Pancreas (tissue), 10 donors: ENCODE measurements around the gene BCL2L14. TPM values are rescaled to one million over a fixed set of nuclear protein-coding genes. Genes with fewer than 3 reads are reported as not detected.

ENCODE experiments used
- ATAC-seq, 4 donors: fragments of 200-7000 bp; cut with Tn5 transposase; one replicate each; pipeline versions ENCODE4 v1.8.0 to v1.9.1; 2020; ENCODE audit warnings: mild to moderate bottlenecking in 4 of 4, moderate library complexity in 4 of 4
- DNase-seq, 6 donors: peaks; one replicate each; pipeline ENCODE4 v3.0.0-alpha.2; 2020
- FAIRE-seq: peaks from 2 replicates; lab custom pipeline; 2012; peaks lifted over from hg19 to GRCh38; lab: Jason Lieb, UNC
- H3K27ac ChIP-seq, 4 donors: fragments of 200-600 bp; sonication (generic); 1 replicate in 3 of 4; 2 replicates in 1 of 4; pipeline versions ENCODE4 v1.5.0 to v1.8.0; 2020
- H3K27me3 ChIP-seq, 4 donors: fragments of 200-600 bp; one replicate each; pipeline ENCODE4 v1.8.0; 2021
- H3K36me3 ChIP-seq, 3 donors: fragments of 200-600 bp; sonication (generic) in 1 of 3; one replicate each; pipeline versions ENCODE4 v1.5.0 to v1.8.0; 2020 to 2021
- H3K4me1 ChIP-seq, 3 donors: fragments of 200-600 bp; one replicate each; pipeline ENCODE4 v1.8.0; 2021
- H3K4me3 ChIP-seq, 4 donors: fragments of 200-600 bp; sonication (generic) in 2 of 4; one replicate each; pipeline versions ENCODE4 v1.5.0 to v1.8.0; 2020 to 2021
- H3K9me3 ChIP-seq, 4 donors: fragments of 200-600 bp; one replicate each; pipeline ENCODE4 v1.8.0; 2021
- CTCF ChIP-seq, 4 donors: fragments of 200-600 bp; sonication (generic) in 3 of 4; IDR thresholded peaks; one replicate each; pipeline versions ENCODE4 v1.5.0 to v1.8.0; 2021; ENCODE audit warnings: antibody characterized with exemption in 4 of 4
- WGBS, 2 donors: extraction: QIAGEN DNeasy Blood & Tissue Kit; methylation state at CpG; one replicate each; pipeline ENCODE4 v1.1.7; 2013; 5-methylcytosine and 5-hydroxymethylcytosine counted together
- intact Hi-C, 3 donors: fragments of 100-400 bp; cut with DNase I; formaldehyde crosslinking; loops; one replicate each; pipeline versions ENCODE4 v1.11.1 to v1.14.2; 2022
- polyA plus RNA-seq, 2 donors: library from polyadenylated mRNA; stranded (reverse); fragments of 200-250 nt; gene quantifications; one replicate each; pipeline ENCODE4 v1.2.3, GENCODE V29; 2013
- total RNA-seq, 6 donors: library from RNA; stranded (reverse); fragmentation: NEBNext Ultra II Directional in 4 of 6; extraction: Animal tissue kit (Norgen Biotek cat#: 25700) in 4 of 6; gene quantifications; one replicate each; pipeline versions ENCODE4 v1.2.1 to v1.2.4, GENCODE V29; 2021 to 2023
- donor health status: healthy with polysubstance abuse.
- donor health status: DM: no; HTN: no; CAD: no; lungs with moderate emphysema.
- donor health status: DM: no; HTN: no; CAD: no.
- donor health status: control.
- donor health status: control.
- donor health status: Bipolar disorder and iron deficiency.
- donor health status: DM: yes; HTN: yes; CAD: no.
- donor health status: DM: no; HTN: no; CAD: no.
- donor health status: DM: no; HTN: no; CAD: no.
- donor health status: DM: yes; HTN: yes; CAD: no.

Gene BCL2L14
- total and polyA plus RNA-seq, 8 donors, result 2.0 to 5.4 (median 4.1) TPM

GRCh38 chr12:12123036-12123604 is 52.4 kb downstream of the BCL2L14 start:
- Histone ChIP-seq H3K4me1 (no peaks in the 10 kb centered on the region), H3K36me3 (peaks cover 0 to 32% (median 4%) of the 10 kb centered on the region in 3 donors), H3K4me3 (no peak overlapping the region), H3K9me3 (no peaks in the 10 kb centered on the region), H3K27ac (no peak overlapping the region), H3K27me3 (no peaks in the 10 kb centered on the region)
- FAIRE-seq, result no peak
- 89 to 93% methylated on average over 3 of the region's 3 CpGs for WGBS, 2 donors
- TF ChIP-seq CTCF (IDR thresholded peaks at IDR 0.05), result no peak
- intact Hi-C loops, result no loop called here
- ATAC-seq, result no peak
- no peak for DNase-seq

- no peaks in the 10 kb centered on the region for H3K4me1 ChIP-seq
- 78 to 79% methylated on average over 4 of the region's 4 CpGs for WGBS, 2 donors
- H3K27me3 ChIP-seq, result no peaks in the 10 kb centered on the region
- intact Hi-C loops, result no loop called here
- no peak for TF ChIP-seq CTCF (IDR thresholded peaks at IDR 0.05)
- H3K4me3 ChIP-seq, result no peak overlapping the region
- FAIRE-seq (no peak), DNase-seq (no peak), ATAC-seq (no peak)
- no peaks in the 10 kb centered on the region for H3K9me3 ChIP-seq
- H3K27ac ChIP-seq, result no peak overlapping the region
- peaks cover 0 to 34% (median 4%) of the 10 kb centered on the region in 3 donors for H3K36me3 ChIP-seq
Observed at GRCh38 chr12:12126551-12126950, 55.8 kb downstream of the BCL2L14 start.

- H3K4me1 ChIP-seq, result no peaks in the 10 kb centered on the region
- DNase-seq (no peak), FAIRE-seq (no peak), ATAC-seq (no peak)
- H3K27me3 ChIP-seq, result no peaks in the 10 kb centered on the region
- H3K4me3 ChIP-seq, result no peak overlapping the region
- no peak overlapping the region for H3K27ac ChIP-seq
- H3K36me3 ChIP-seq, result peaks cover 0 to 34% (median 0%) of the 10 kb centered on the region in 3 donors
- H3K9me3 ChIP-seq, result no peaks in the 10 kb centered on the region
- TF ChIP-seq CTCF (IDR thresholded peaks at IDR 0.05), result no peak
- intact Hi-C loops, result no loop called here
- 86 to 92% methylated on average over 2 of the region's 2 CpGs for WGBS, 2 donors
Observed at GRCh38 chr12:12127304-12127703, 56.6 kb downstream of the BCL2L14 start.

GRCh38 chr12:12128670-12129069 is 57.9 kb downstream of the BCL2L14 start:
- no peak for FAIRE-seq
- H3K27ac ChIP-seq, result no peak overlapping the region
- WGBS, 2 donors, result 86% methylated on average over 4 of the region's 4 CpGs
- H3K9me3 ChIP-seq, result no peaks in the 10 kb centered on the region
- peaks cover 0 to 24% (median 0%) of the 10 kb centered on the region in 3 donors for H3K36me3 ChIP-seq
- H3K4me3 ChIP-seq, result no peak overlapping the region
- intact Hi-C loops, result no loop called here
- DNase-seq, result no peak
- H3K27me3 ChIP-seq, result no peaks in the 10 kb centered on the region
- ATAC-seq, result no peak
- no peaks in the 10 kb centered on the region for H3K4me1 ChIP-seq
- no peak for TF ChIP-seq CTCF (IDR thresholded peaks at IDR 0.05)

GRCh38 chr12:12133259-12133658 is 62.5 kb downstream of the BCL2L14 start:
- FAIRE-seq, result no peak

More at GRCh38 chr12:12133259-12133658, 62.5 kb downstream of the BCL2L14 start:
- peaks cover 0 to 2% (median 0%) of the 10 kb centered on the region in 3 donors for H3K4me1 ChIP-seq
- WGBS, 2 donors, result 90 to 91% methylated on average over 3 of the region's 3 CpGs
- DNase-seq, result no peak
- intact Hi-C loops, result no loop called here
- H3K9me3 ChIP-seq, result no peaks in the 10 kb centered on the region
- no peak for TF ChIP-seq CTCF (IDR thresholded peaks at IDR 0.05)
- no peak for ATAC-seq
- H3K27me3 ChIP-seq, result no peaks in the 10 kb centered on the region
- H3K4me3 ChIP-seq, result no peak overlapping the region
- H3K36me3 ChIP-seq, result peaks cover 0 to 14% (median 0%) of the 10 kb centered on the region in 3 donors
- H3K27ac ChIP-seq, result no peak overlapping the region
